H1 (cell line): ENCODE measurements around the gene BEAN1. TPM values are rescaled to one million over a fixed set of nuclear protein-coding genes. Genes with fewer than 3 reads are reported as not detected.
A peak's percentile ranks its signal among the peaks of the same experiment; 100 is the strongest.

Source experiments
- CTCF ChIA-PET: fragments of 300-600 bp; sonication (Branson Sonifier 250); formaldehyde crosslinking; loops from one replicate; lab custom pipeline; 2021; ENCODE audit not compliant: partially characterized antibody; lab: Charles Lee
- POLR2A ChIA-PET: fragments of 300-600 bp; sonication (Branson Sonifier 250); formaldehyde crosslinking; loops from one replicate; lab custom pipeline; 2021; ENCODE audit warnings: inconsistent platforms; ENCODE audit not compliant: partially characterized antibody; lab: Charles Lee
- DNase-seq, 2 experiments: peaks; one replicate each; pipeline versions ENCODE4 v3.0.0 to v3.0.0-alpha.2; 2010 to 2022; ENCODE audit warnings: low spot score in 2 of 2, low read depth in 1 of 2, mixed read lengths in 1 of 2
- FAIRE-seq: peaks from 2 replicates; lab custom pipeline; 2011; peaks lifted over from hg19 to GRCh38; lab: Jason Lieb, UNC
- H2AFZ ChIP-seq: 2 replicates; pipeline ENCODE4 v1.8.1; 2012; ENCODE audit warnings: low read length, inconsistent platforms
- H2AK5ac ChIP-seq: 2 replicates; pipeline ENCODE4 v1.6.1; 2013; ENCODE audit warnings: low read depth, low read length
- H2BK120ac ChIP-seq: replicated peaks from 2 replicates; pipeline ENCODE3; 2013; ENCODE audit warnings: low read depth, low read length, inconsistent platforms
- H2BK12ac ChIP-seq: 2 replicates; pipeline ENCODE4 v1.6.1; 2013; ENCODE audit warnings: low read depth, low read length
- H2BK15ac ChIP-seq: 2 replicates; pipeline ENCODE4 v1.6.1; 2013; ENCODE audit warnings: low read length
- H2BK20ac ChIP-seq: 2 replicates; pipeline ENCODE4 v1.6.1; 2013; ENCODE audit warnings: low read length
- H2BK5ac ChIP-seq: 2 replicates; pipeline ENCODE4 v1.6.1; 2013; ENCODE audit warnings: low read depth, low read length
- H3K14ac ChIP-seq: 2 replicates; pipeline ENCODE4 v1.6.1; 2013; ENCODE audit warnings: inconsistent platforms; ENCODE audit not compliant: insufficient read length
- H3K18ac ChIP-seq: 2 replicates; pipeline ENCODE4 v1.6.1; 2013; ENCODE audit warnings: low read length; ENCODE audit errors: extremely low read depth
- H3K23ac ChIP-seq: 2 replicates; pipeline ENCODE4 v1.6.1; 2013; ENCODE audit warnings: inconsistent platforms; ENCODE audit not compliant: insufficient read length
- H3K23me2 ChIP-seq: 2 replicates; pipeline ENCODE4 v1.6.1; 2013; ENCODE audit warnings: low read depth, low read length
- H3K27ac ChIP-seq: 2 replicates; pipeline ENCODE4 v1.6.1; 2011; ENCODE audit warnings: low read depth, low read length, inconsistent platforms
- H3K27me3 ChIP-seq, 4 experiments: replicated peaks in 1 of 4; 1 replicate in 1 of 4; 2 replicates in 3 of 4; pipeline versions ENCODE4 v1.6.1 to v1.8.1; 2011 to 2013; ENCODE audit warnings: low read length in 3 of 4, mild to moderate bottlenecking in 3 of 4, inconsistent platforms in 2 of 4, mixed read lengths in 2 of 4, moderate library complexity in 1 of 4; ENCODE audit not compliant: control insufficient read depth in 3 of 4, insufficient read depth in 3 of 4; ENCODE audit errors: extremely low read depth in 1 of 4
- H3K36me3 ChIP-seq, 4 experiments: 2 replicates each; pipeline versions ENCODE4 v1.6.1 to v1.8.1; 2011 to 2013; ENCODE audit warnings: mild to moderate bottlenecking in 4 of 4, low read length in 3 of 4, moderate library complexity in 2 of 4, control low read depth in 1 of 4, inconsistent platforms in 1 of 4; ENCODE audit not compliant: insufficient read depth in 4 of 4, control insufficient read depth in 2 of 4
- H3K4ac ChIP-seq: replicated peaks from 2 replicates; pipeline ENCODE3; 2013; ENCODE audit warnings: low read length, low read depth, mixed read lengths, inconsistent platforms; ENCODE audit not compliant: insufficient read length
- H3K4me1 ChIP-seq, 4 experiments: replicated peaks in 1 of 4; 1 replicate in 1 of 4; 2 replicates in 3 of 4; pipeline versions ENCODE4 v1.6.1 to v1.8.1; 2011 to 2013; ENCODE audit warnings: low read length in 3 of 4, inconsistent platforms in 2 of 4, mixed read lengths in 1 of 4; ENCODE audit not compliant: insufficient read depth in 4 of 4, control insufficient read depth in 3 of 4
- H3K4me2 ChIP-seq, 2 experiments: 2 replicates each; pipeline versions ENCODE4 v1.6.1 to v1.8.1; 2011 to 2013; ENCODE audit warnings: low read depth in 2 of 2, low read length in 2 of 2, control low read depth in 1 of 2, inconsistent platforms in 1 of 2, mild to moderate bottlenecking in 1 of 2; ENCODE audit not compliant: insufficient read depth in 1 of 2
- H3K4me3 ChIP-seq, 4 experiments: fragments of 200-600, 300-600 bp in 1 of 4; sonication (generic), shearing (Covaris generic), sonication (Bioruptor Twin) in 1 of 4; 2 replicates each; pipeline versions ENCODE4 v1.5.1 to v1.8.1; 2011 to 2016; ENCODE audit warnings: low read length in 4 of 4, low read depth in 3 of 4, control low read depth in 2 of 4, inconsistent platforms in 2 of 4, mild to moderate bottlenecking in 2 of 4, mixed read lengths in 1 of 4, moderate library complexity in 1 of 4; ENCODE audit not compliant: insufficient read depth in 2 of 4; ENCODE audit errors: extremely low read depth in 1 of 4
- H3K56ac ChIP-seq: replicated peaks from 2 replicates; pipeline ENCODE3; 2013; ENCODE audit warnings: low read depth, mild to moderate bottlenecking, mixed read lengths, low read length, inconsistent platforms; ENCODE audit not compliant: insufficient read length
- H3K79me1 ChIP-seq: 2 replicates; pipeline ENCODE4 v1.6.1; 2013; ENCODE audit warnings: low read depth, low read length, control low read depth
- H3K79me2 ChIP-seq, 2 experiments: 2 replicates each; pipeline versions ENCODE4 v1.6.1 to v1.8.1; 2012 to 2013; ENCODE audit warnings: low read length in 2 of 2, mild to moderate bottlenecking in 2 of 2, inconsistent platforms in 1 of 2; ENCODE audit not compliant: insufficient read depth in 2 of 2, control insufficient read depth in 1 of 2
- H3K9ac ChIP-seq, 4 experiments: replicated peaks in 1 of 4; 1 replicate in 1 of 4; 2 replicates in 3 of 4; pipeline versions ENCODE4 v1.6.1 to v1.8.1; 2011 to 2013; ENCODE audit warnings: low read depth in 3 of 4, low read length in 3 of 4, control low read depth in 2 of 4, mild to moderate bottlenecking in 2 of 4, moderate library complexity in 2 of 4, inconsistent platforms in 1 of 4; ENCODE audit errors: extremely low read depth in 1 of 4
- H3K9me3 ChIP-seq, 2 experiments: 2 replicates each; pipeline versions ENCODE4 v1.6.1 to v1.8.1; 2012 to 2013; ENCODE audit warnings: mild to moderate bottlenecking in 2 of 2, moderate library complexity in 2 of 2, control low read depth in 1 of 2, inconsistent platforms in 1 of 2, low read depth in 1 of 2, low read length in 1 of 2, mixed read lengths in 1 of 2; ENCODE audit not compliant: insufficient read depth in 2 of 2
- H4K20me1 ChIP-seq, 2 experiments: replicated peaks in 1 of 2; 2 replicates each; pipeline versions ENCODE3 to v1.8.1; 2011 to 2013; ENCODE audit warnings: inconsistent platforms in 2 of 2, low read length in 2 of 2, mild to moderate bottlenecking in 1 of 2; ENCODE audit not compliant: insufficient read depth in 2 of 2, control insufficient read depth in 1 of 2
- H4K5ac ChIP-seq: 2 replicates; pipeline ENCODE4 v1.6.1; 2013; ENCODE audit warnings: low read length, low read depth, mixed read lengths, inconsistent platforms; ENCODE audit not compliant: insufficient read length
- H4K8ac ChIP-seq: 2 replicates; pipeline ENCODE4 v1.8.0; 2013; ENCODE audit warnings: mild to moderate bottlenecking, moderate library complexity, low read length, inconsistent platforms; ENCODE audit not compliant: insufficient read depth; ENCODE audit errors: extremely low read depth
- H4K91ac ChIP-seq: replicated peaks from 2 replicates; pipeline ENCODE3; 2013; ENCODE audit warnings: low read length, mixed read lengths, inconsistent platforms; ENCODE audit not compliant: insufficient read length
- HDAC6 ChIP-seq: IDR thresholded peaks from one replicate; pipeline ENCODE4 v1.7.1; 2012; ENCODE audit warnings: low read depth, mild to moderate bottlenecking, inconsistent platforms, low read length, moderate library complexity
- NRF1 ChIP-seq: IDR thresholded peaks from 2 replicates; pipeline ENCODE4 v1.6.1; 2011; ENCODE audit warnings: mild to moderate bottlenecking, low read depth, low read length, improper control_type of control experiment
- SIN3A ChIP-seq, 2 experiments: IDR thresholded peaks in 1 of 2; conservative IDR thresholded peaks in 1 of 2; 2 replicates each; pipeline ENCODE4 v1.6.1; 2011 to 2012; ENCODE audit warnings: low read length in 2 of 2, improper control_type of control experiment in 1 of 2, low read depth in 1 of 2, mild to moderate bottlenecking in 1 of 2
- SIRT6 ChIP-seq: IDR thresholded peaks from one replicate; pipeline ENCODE4 v1.7.1; 2012; ENCODE audit warnings: low read length, inconsistent platforms
- SIX5 ChIP-seq: IDR thresholded peaks from 2 replicates; pipeline ENCODE4 v1.6.1; 2011; ENCODE audit warnings: mild to moderate bottlenecking, low read depth, low read length
- WGBS, 2 experiments: shearing (Covaris generic) in 1 of 2; methylation state at CpG; one replicate each; pipeline versions ENCODE4 v1.1.6 to v1.1.7; 2013 to 2015; ENCODE audit warnings: low lambda C conversion rate in 2 of 2, mixed read lengths in 2 of 2, inconsistent platforms in 1 of 2, low coverage in 1 of 2, missing lambda C conversion rate in 1 of 2; ENCODE audit not compliant: insufficient replicate concordance in 2 of 2, insufficient coverage in 1 of 2, insufficient read length in 1 of 2; ENCODE audit errors: extremely low coverage in 1 of 2, missing lambda C conversion rate in 1 of 2; 5-methylcytosine and 5-hydroxymethylcytosine counted together
- polyA plus RNA-seq, 7 experiments: library from polyadenylated mRNA; depleted of rRNA in 3 of 7; stranded (reverse) in 5 of 7; unstranded in 2 of 7; fragments of >200 nt in 5 of 7; fragments of 200-250 nt in 2 of 7; gene quantifications; 1 replicate in 5 of 7; 2 replicates in 1 of 7; 4 replicates in 1 of 7; pipeline versions ENCODE4 v1.2.1 to v1.2.3, GENCODE V29; 2011 to 2013; ENCODE audit warnings: missing spikeins in 2 of 7, mixed read lengths in 2 of 7
- total RNA-seq: library from RNA; stranded (reverse); fragmentation: NEBNext Ultra II Directional; extraction: Animal tissue kit (Norgen Biotek cat#: 25700); gene quantifications from 2 replicates; pipeline ENCODE4 v1.2.1, GENCODE V29; 2021

BEAN1 gene
- total and polyA plus RNA-seq, 2 of the 8 experiments (the other 6 are each of a cell fraction or from before 2014, with no cell fraction given): 0.08 TPM; not detected in 1

DNA sequence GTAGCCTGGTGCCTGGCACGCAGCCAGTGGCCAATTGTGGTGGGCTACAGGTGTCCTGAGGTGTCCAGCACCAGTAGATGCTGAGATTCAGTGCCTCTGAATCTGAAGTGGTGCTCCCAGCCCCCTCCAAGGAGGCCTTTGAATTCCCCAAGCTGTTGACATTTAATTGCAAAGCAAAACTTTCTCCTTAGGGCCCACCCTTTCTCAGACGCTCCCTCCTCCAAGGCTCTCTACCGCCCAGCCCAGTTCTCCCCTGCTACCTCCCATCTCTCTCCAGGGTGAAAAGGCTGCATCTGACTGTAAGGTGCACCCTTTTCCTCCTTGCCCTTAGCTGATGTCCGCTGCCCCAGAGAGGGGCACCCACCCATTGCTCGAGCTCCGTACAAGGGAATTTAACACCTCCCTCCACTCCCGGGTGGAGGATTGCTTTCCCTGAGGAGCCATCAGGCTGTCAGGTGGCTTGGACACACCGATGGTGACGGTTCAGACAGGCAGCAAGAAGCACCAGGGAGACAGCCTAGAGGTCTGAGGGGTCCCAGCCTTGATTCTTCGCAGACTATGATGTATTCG lies 1.7 kb downstream of the BEAN1 start:
- Histone ChIP-seq H2AK5ac (no peak overlapping the region), H3K79me1 (no peaks in the 10 kb centered on the region), H3K4me1 (peaks cover 0 to 29% (median 21%) of the 10 kb centered on the region in 4 experiments; a peak in 6 of 7 replicates), H2AFZ (no peak overlapping the region), H3K9ac (no peak overlapping the region), H4K5ac (no peak overlapping the region), H3K27me3 (peaks cover 49 to 69% (median 59%) of the 10 kb centered on the region in 4 experiments), H4K8ac (no peak overlapping the region), H4K20me1 (peaks cover 4 to 11% of the 10 kb centered on the region in 2 experiments), H3K36me3 (no peaks in the 10 kb centered on the region), H2BK15ac (peak overlapping the region; percentile 84; the same call in 1 of the 2 replicates), H3K23me2 (peaks cover 7% of the 10 kb centered on the region), H2BK120ac (no peak overlapping the region), H2BK20ac (no peak overlapping the region), H4K91ac (no peak overlapping the region), H3K14ac (no peak overlapping the region), H3K4me3 (peak overlapping the region in 1 of 4 experiments; percentile 65; a peak in 3 of 8 replicates), H3K4me2 (peak overlapping the region; percentile 67 to 86), H3K56ac (no peak overlapping the region), H3K23ac (no peak overlapping the region), H3K79me2 (no peaks in the 10 kb centered on the region), H3K9me3 (no peaks in the 10 kb centered on the region), H2BK5ac (no peak overlapping the region), H3K4ac (no peak overlapping the region), H2BK12ac (no peak overlapping the region), H3K27ac (no peak overlapping the region), H3K18ac (no peak overlapping the region)
- 25% methylated on average over 11 of the region's 11 CpGs; no CpG with 5 or more reads in 1 of the 2 experiments for WGBS, 2 experiments
- POLR2A ChIA-PET: interaction anchor here (1.2 to 1.6 kb wide), 2 partner anchors 15 to 175 kb away, joined by 3 to 4 read pairs; no protein-coding TSS in a partner anchor
- DNase-seq (peak in 1 of 2 experiments; percentile 53), FAIRE-seq (no peak)
- CTCF ChIA-PET: interaction anchor here (0.7 to 4.3 kb wide), 11 partner anchors 12 to 161 kb away, joined by 3 to 36 read pairs (median 4); no protein-coding TSS in a partner anchor
- TF ChIP-seq SIN3A (conservative IDR thresholded peaks at IDR 0.05 in 1 of 2, IDR thresholded peaks at IDR 0.05 in 1 of 2; ENCODE audit: low read depth in 1 of 2, low read length in 2 of 2) (no peak), SIX5 (no peak), NRF1 (no peak), SIRT6 (no peak), HDAC6 (no peak)
